HEK293 (cell line): ENCODE measurements around the gene TMPRSS4.

Experiments
- CTCF ChIA-PET: fragments of 350-600 bp; formaldehyde crosslinking; extraction: SDS; loops from one replicate; lab custom pipeline; 2021; ENCODE audit warnings: antibody characterized with exemption; lab: Yijun Ruan, JAX
- POLR2A ChIA-PET: fragments of 300-600 bp; formaldehyde crosslinking; extraction: SDS; loops from one replicate; lab custom pipeline; 2020; ENCODE audit warnings: antibody characterized with exemption, inconsistent platforms; lab: Yijun Ruan, JAX
- H3K27ac ChIP-seq: fragments of 200-500 bp; sonication (Bioruptor generic); 2 replicates; pipeline ENCODE4 v1.5.1; 2014; ENCODE audit warnings: low read depth, low read length, control low read depth, inconsistent platforms; ENCODE audit errors: extremely low read depth
- H3K36me3 ChIP-seq, 2 experiments: fragments of 200-500 bp in 1 of 2; sonication (Bioruptor generic) in 1 of 2; 1 replicate in 1 of 2; 2 replicates in 1 of 2; pipeline ENCODE4 v1.5.1; 2014 to 2017; ENCODE audit warnings: inconsistent platforms in 2 of 2, low read length in 2 of 2; ENCODE audit not compliant: control insufficient read depth in 2 of 2, insufficient read depth in 1 of 2
- H3K4me1 ChIP-seq: fragments of 200-500 bp; sonication (Bioruptor generic); 2 replicates; pipeline ENCODE4 v1.5.1; 2014; ENCODE audit warnings: mild to moderate bottlenecking, low read length, inconsistent platforms; ENCODE audit not compliant: control insufficient read depth, insufficient read depth
- H3K4me3 ChIP-seq: 2 replicates; pipeline ENCODE4 v1.5.1; 2011; ENCODE audit warnings: low read depth, mild to moderate bottlenecking, control low read depth, low read length, moderate library complexity
- H3K9me3 ChIP-seq: fragments of 200-500 bp; sonication (Bioruptor generic); 2 replicates; pipeline ENCODE4 v1.5.1; 2014; ENCODE audit warnings: low read depth, low read length, inconsistent platforms; ENCODE audit not compliant: control insufficient read depth, insufficient read depth
- GLIS2 ChIP-seq: fragments of 450-650 bp; formaldehyde crosslinking; IDR thresholded peaks from 2 replicates; pipeline ENCODE4 v1.5.1; 2016; ENCODE audit warnings: missing biosample characterization, missing genetic modification characterization
- KLF7 ChIP-seq: fragments of 450-650 bp; formaldehyde crosslinking; IDR thresholded peaks from 2 replicates; pipeline ENCODE4 v1.5.1; 2016; ENCODE audit warnings: missing biosample characterization, missing genetic modification characterization, borderline replicate concordance
- KLF9 ChIP-seq: fragments of 450-650 bp; formaldehyde crosslinking; IDR thresholded peaks from 2 replicates; pipeline ENCODE4 v1.5.1; 2016; ENCODE audit warnings: missing biosample characterization, missing genetic modification characterization, low read depth
- TRIM28 ChIP-seq: IDR thresholded peaks from 2 replicates; pipeline ENCODE4 v1.6.1; 2011; ENCODE audit warnings: low read length, control low read depth, borderline replicate concordance
- ZNF155 ChIP-seq: fragments of 450-650 bp; formaldehyde crosslinking; IDR thresholded peaks from 2 replicates; pipeline ENCODE4 v1.5.1; 2016; ENCODE audit warnings: missing biosample characterization, missing genetic modification characterization
- ZNF174 ChIP-seq: fragments of 450-650 bp; formaldehyde crosslinking; IDR thresholded peaks from 2 replicates; pipeline ENCODE4 v1.5.0; 2017; ENCODE audit warnings: missing biosample characterization, mild to moderate bottlenecking, missing genetic modification characterization
- ZNF175 ChIP-seq: fragments of 450-650 bp; formaldehyde crosslinking; IDR thresholded peaks from 2 replicates; pipeline ENCODE4 v1.5.1; 2016; ENCODE audit warnings: missing biosample characterization, missing genetic modification characterization
- ZNF19 ChIP-seq: fragments of 450-650 bp; formaldehyde crosslinking; IDR thresholded peaks from 2 replicates; pipeline ENCODE4; 2016; ENCODE audit warnings: missing biosample characterization, missing genetic modification characterization, low read depth
- ZNF2 ChIP-seq: fragments of 450-650 bp; formaldehyde crosslinking; IDR thresholded peaks from 2 replicates; pipeline ENCODE4 v1.5.1; 2016; ENCODE audit warnings: missing biosample characterization, missing genetic modification characterization
- ZNF335 ChIP-seq: fragments of 450-650 bp; formaldehyde crosslinking; conservative IDR thresholded peaks from 2 replicates; pipeline ENCODE4 v1.5.1; 2016; ENCODE audit warnings: missing biosample characterization, missing genetic modification characterization
- ZNF37A ChIP-seq: fragments of 450-650 bp; IDR thresholded peaks from 2 replicates; pipeline ENCODE4 v1.5.1; 2018; ENCODE audit warnings: missing biosample characterization, missing genetic modification characterization
- ZNF423 ChIP-seq: fragments of 450-650 bp; formaldehyde crosslinking; IDR thresholded peaks from 2 replicates; pipeline ENCODE4 v1.5.1; 2016; ENCODE audit warnings: missing biosample characterization, missing genetic modification characterization
- ZNF548 ChIP-seq: fragments of 450-650 bp; formaldehyde crosslinking; IDR thresholded peaks from 2 replicates; pipeline ENCODE4 v1.5.1; 2016; ENCODE audit warnings: missing biosample characterization, missing genetic modification characterization
- ZNF747 ChIP-seq: fragments of 450-650 bp; formaldehyde crosslinking; IDR thresholded peaks from 2 replicates; pipeline ENCODE4 v1.5.1; 2016; ENCODE audit warnings: missing biosample characterization, missing genetic modification characterization
- ZNF830 ChIP-seq: fragments of 450-650 bp; IDR thresholded peaks from 2 replicates; pipeline ENCODE4 v1.5.0; 2018; ENCODE audit warnings: missing biosample characterization, missing genetic modification characterization, low read depth, mild to moderate bottlenecking, moderate library complexity
- TF ChIP-seq, protein P1 (sequence below): fragments of 450-650 bp; formaldehyde crosslinking; IDR thresholded peaks from 2 replicates; pipeline ENCODE4 v1.5.1; 2016; ENCODE audit warnings: missing biosample characterization, missing genetic modification characterization
- TF ChIP-seq, protein P2 (sequence below): fragments of 450-650 bp; formaldehyde crosslinking; IDR thresholded peaks from 2 replicates; pipeline ENCODE4 v1.5.1; 2016; ENCODE audit warnings: missing biosample characterization, missing genetic modification characterization
- TF ChIP-seq, protein P3 (sequence below): fragments of 450-650 bp; formaldehyde crosslinking; IDR thresholded peaks from 2 replicates; pipeline ENCODE4 v1.5.1; 2016; ENCODE audit warnings: missing biosample characterization, missing genetic modification characterization
- TF ChIP-seq, protein P4 (sequence below): fragments of 450-650 bp; formaldehyde crosslinking; IDR thresholded peaks from 2 replicates; pipeline ENCODE4; 2016; ENCODE audit warnings: missing biosample characterization, missing genetic modification characterization

The TMPRSS4 gene

DNA sequence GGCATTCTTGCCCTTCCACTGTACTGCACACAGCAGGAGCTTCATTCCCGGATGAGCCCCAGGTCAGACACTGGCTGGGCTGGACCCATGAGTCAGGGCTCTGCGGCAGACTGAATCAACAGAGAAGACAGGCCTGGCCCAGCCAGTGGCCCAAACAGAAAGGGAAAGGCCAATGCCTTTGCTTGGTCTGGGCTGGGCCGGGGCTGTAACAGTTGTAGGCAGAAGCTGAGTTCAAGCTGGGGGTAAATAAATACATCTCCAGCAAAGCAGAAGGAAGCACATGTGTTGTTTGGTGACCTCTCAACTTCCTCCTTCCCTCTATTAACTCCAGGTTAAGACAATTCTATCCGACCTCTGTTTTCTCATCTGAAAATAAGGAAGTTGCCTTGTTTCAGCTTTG is 11.7 kb downstream of the TMPRSS4 start (continued):
- TF ChIP-seq ZNF830 (tag by site-specific recombination) = no peak
- TF ChIP-seq, protein P1, sequence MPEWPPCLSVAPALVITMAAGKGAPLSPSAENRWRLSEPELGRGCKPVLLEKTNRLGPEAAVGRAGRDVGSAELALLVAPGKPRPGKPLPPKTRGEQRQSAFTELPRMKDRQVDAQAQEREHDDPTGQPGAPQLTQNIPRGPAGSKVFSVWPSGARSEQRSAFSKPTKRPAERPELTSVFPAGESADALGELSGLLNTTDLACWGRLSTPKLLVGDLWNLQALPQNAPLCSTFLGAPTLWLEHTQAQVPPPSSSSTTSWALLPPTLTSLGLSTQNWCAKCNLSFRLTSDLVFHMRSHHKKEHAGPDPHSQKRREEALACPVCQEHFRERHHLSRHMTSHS (tag by site-specific recombination) = no peak
- no peak for TF ChIP-seq KLF7 (tag by site-specific recombination)
- no peak for TF ChIP-seq ZNF335
- no peak for TF ChIP-seq ZNF19
- TF ChIP-seq, protein P2, sequence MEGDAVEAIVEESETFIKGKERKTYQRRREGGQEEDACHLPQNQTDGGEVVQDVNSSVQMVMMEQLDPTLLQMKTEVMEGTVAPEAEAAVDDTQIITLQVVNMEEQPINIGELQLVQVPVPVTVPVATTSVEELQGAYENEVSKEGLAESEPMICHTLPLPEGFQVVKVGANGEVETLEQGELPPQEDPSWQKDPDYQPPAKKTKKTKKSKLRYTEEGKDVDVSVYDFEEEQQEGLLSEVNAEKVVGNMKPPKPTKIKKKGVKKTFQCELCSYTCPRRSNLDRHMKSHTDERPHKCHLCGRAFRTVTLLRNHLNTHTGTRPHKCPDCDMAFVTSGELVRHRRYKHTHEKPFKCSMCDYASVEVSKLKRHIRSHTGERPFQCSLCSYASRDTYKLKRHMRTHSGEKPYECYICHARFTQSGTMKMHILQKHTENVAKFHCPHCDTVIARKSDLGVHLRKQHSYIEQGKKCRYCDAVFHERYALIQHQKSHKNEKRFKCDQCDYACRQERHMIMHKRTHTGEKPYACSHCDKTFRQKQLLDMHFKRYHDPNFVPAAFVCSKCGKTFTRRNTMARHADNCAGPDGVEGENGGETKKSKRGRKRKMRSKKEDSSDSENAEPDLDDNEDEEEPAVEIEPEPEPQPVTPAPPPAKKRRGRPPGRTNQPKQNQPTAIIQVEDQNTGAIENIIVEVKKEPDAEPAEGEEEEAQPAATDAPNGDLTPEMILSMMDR (tag by site-specific recombination) = no peak
- TF ChIP-seq ZNF747 = no peak
- TF ChIP-seq, all 188 proteins: peak for 0

DNA sequence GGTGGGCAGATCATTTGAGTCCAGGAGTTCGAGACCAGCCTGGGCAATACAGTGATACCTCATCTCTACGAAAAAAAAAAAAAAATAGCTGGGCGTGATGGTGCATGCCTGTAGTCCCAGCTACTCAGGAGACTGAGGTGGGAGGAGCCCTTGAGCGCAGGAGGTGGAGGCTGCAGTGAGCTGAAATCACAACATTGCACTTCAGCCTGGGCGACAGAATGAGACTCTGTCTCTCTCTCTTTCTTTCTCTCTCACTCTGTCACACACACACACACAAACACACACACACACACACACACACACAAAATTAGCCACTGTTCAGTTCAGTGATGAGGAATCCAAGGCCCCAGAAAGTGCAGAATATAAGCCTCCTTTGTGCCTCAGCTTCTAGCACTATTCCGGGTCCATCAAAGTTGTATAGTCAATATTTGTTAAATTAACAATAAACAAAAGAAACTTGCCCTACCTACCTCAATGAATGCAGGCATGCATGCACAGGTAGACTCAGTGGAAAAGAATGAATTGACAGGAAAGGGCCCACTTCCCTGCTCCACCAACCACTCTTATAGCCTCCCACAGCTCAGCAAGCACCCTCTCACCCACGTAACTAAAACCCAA is 13.8 kb downstream of the TMPRSS4 start:
- TF ChIP-seq, protein P3, sequence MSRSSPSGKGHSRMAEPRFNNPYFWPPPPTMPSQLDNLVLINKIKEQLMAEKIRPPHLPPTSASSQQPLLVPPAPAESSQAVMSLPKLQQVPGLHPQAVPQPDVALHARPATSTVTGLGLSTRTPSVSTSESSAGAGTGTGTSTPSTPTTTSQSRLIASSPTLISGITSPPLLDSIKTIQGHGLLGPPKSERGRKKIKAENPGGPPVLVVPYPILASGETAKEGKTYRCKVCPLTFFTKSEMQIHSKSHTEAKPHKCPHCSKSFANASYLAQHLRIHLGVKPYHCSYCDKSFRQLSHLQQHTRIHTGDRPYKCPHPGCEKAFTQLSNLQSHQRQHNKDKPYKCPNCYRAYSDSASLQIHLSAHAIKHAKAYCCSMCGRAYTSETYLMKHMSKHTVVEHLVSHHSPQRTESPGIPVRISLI = no peak
- TF ChIP-seq ZNF155 (no peak), ZNF548 (tag by site-specific recombination) (no peak), GLIS2 (tag by site-specific recombination) (no peak), ZNF37A (tag by site-specific recombination) (no peak), ZNF2 (tag by site-specific recombination) (no peak)
- TF ChIP-seq, all 188 proteins: peak for 0
- H3K4me1 ChIP-seq = no peaks in the 10 kb centered on the region
- ChIA-PET CTCF (interaction anchor here (0.6 to 0.7 kb wide), 2 partner anchors 26 to 81 kb away, joined by 3 read pairs; no protein-coding TSS in a partner anchor), POLR2A (interaction anchor here (0.6 kb wide), 1 partner anchor 118 kb away, joined by 5 read pairs; no protein-coding TSS in a partner anchor)
- no peak overlapping the region for H3K4me3 ChIP-seq
- H3K36me3 ChIP-seq = no peaks in the 10 kb centered on the region
- H3K27ac ChIP-seq = no peak overlapping the region
- no peaks in the 10 kb centered on the region for H3K9me3 ChIP-seq

DNA sequence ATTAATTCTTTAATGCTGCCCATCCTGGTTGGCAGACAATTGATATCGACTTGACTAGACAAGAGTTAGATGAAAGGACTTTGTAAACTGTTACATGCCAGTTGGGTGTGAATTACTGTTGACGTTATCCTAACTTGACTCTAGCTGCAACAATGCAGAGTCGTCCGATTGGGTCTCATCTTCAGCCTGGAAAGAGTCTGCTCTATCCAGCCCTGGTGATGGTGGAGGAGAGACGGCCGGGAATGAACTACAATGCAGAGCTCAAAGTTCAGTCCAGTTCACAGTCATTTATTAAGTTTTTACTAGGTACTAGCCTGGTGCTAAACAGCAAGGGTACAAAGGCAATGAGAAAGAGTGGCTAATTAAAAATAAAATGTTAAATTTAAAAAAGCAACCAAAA is 14.8 kb downstream of the TMPRSS4 start:
- Histone ChIP-seq H3K4me3 (no peak overlapping the region), H3K4me1 (no peaks in the 10 kb centered on the region), H3K36me3 (no peaks in the 10 kb centered on the region), H3K27ac (no peak overlapping the region), H3K9me3 (no peaks in the 10 kb centered on the region)
- TF ChIP-seq ZNF174 (tag by site-specific recombination) (no peak), ZNF175 (tag by site-specific recombination) (no peak), ZNF423 (tag by site-specific recombination) (no peak), KLF9 (tag by site-specific recombination) (no peak), TRIM28 (no peak)
- TF ChIP-seq, protein P1 (tag by site-specific recombination) = no peak
- TF ChIP-seq, protein P4, sequence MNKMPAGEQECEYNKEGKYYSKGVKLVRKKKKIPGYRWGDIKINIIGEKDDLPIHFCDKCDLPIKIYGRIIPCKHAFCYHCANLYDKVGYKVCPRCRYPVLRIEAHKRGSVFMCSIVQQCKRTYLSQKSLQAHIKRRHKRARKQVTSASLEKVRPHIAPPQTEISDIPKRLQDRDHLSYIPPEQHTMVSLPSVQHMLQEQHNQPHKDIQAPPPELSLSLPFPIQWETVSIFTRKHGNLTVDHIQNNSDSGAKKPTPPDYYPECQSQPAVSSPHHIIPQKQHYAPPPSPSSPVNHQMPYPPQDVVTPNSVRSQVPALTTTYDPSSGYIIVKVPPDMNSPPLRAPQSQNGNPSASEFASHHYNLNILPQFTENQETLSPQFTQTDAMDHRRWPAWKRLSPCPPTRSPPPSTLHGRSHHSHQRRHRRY = no peak
- POLR2A ChIA-PET = no interaction called here
- CTCF ChIA-PET = interaction anchor here (0.7 kb wide), 2 partner anchors 80 to 201 kb away, joined by 4 read pairs; no protein-coding TSS in a partner anchor
